NCI-H524 treated with DMSO at 0.1 percent for 48 hours (cell line): ENCODE results near the gene PSMC5.
"Not testable (repeated sequence)": the region's sequence is repeated elsewhere in the genome, so short reads cannot be mapped to it uniquely, and the experiment has no call there.

ENCODE experiments used
- DNase-seq: peaks from one replicate; lab custom pipeline; 2025; lab: John Stamatoyannopoulos, UW

The PSMC5 gene

DNA sequence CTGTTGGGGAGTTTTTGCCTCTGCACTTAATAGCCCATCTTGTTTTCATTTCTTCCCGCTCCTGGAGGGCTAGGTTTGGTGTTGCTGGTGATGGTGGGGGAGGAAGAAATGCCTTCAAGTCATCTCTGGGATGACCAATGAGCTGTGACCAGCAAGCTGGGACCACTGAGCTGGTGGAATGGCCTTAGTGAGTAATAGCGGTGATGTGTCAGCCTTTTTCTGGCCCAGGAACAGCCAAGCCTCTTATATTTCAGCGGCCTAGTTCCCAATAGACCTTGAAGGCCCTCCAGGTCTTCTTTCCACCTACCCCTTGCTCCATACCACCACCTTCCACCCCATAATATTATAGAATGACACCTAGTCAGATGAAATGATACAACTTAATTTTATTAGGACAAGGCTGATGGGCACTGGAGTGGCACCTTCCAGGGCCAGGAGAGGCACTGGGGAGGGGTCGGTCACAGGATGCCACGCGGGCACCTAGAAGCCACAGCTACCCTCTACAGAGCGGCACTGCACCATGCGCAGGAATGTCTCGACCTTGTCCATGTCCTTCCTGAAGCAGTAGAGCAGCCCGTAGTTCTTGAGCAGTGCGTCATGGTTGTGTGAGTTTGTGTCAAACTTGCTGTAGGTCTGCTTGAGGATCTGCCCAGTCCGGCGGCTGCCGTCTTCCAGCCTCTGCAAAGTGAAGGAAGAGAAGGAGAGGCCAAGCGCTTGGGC lies 44.6 kb downstream of the PSMC5 start:
- DNase-seq: not testable (repeated sequence)

DNA sequence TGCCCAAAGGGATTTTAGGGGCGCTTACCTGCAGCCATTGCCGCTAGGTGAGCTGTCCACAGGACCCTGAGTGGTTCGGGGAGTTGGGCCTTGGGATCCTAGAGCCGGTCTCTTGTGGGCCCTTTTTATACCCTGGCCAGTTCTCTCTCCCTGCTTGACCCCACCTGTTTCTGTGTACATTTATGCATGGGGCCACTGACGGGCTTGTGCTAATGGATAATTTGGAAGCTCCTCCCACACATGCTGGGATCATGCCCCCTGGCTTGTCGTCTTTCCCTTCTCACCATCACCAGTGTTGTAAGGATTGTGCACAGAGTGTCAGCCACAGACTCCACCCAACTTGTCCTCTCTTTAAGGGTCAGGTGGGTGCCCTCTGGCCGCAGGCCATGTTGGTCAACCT lies 46.3 kb downstream of the PSMC5 start, which contains the start of gene CSH2:
Gene CSH2, minus strand, starts transcription at position 101 of the 400 bp plus-strand sequence. Its CDS starts 63 bp downstream, at position 38.
- not testable (repeated sequence) for DNase-seq

DNA sequence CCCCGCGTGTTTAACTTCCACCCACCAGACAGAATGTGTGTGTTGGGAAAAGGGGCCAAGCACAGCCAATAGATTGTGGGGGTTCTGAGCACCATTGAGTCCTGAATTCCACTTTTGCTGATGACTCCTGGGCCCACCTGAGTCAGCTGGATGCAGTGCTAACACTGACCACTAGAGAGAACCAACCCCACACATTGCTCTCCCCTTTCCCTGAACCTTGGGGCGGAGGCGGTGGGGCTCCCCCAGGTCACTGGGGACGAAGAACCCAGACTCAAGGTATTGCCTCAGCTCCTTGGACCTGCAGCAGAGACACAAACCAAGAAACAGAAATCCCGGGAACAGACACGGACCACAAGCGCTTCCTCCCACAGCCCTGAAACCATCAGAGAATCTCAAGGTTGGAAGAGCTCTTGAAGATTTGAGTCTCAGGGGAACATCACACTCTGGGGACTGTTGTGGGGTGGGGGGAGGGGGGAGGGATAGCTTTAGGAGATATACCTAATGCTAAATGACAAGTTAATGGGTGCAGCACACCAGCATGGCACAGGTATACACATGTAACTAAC lies 46.9 kb downstream of the PSMC5 start:
- not testable (repeated sequence) for DNase-seq

- DNase-seq: not testable (repeated sequence)
These were observed 47.5 kb downstream of the PSMC5 start for GRCh38 chr17:63874693-63875092.

- DNase-seq: not testable (repeated sequence)
These were observed 51.2 kb downstream of the PSMC5 start for GRCh38 chr17:63878413-63878812.

GRCh38 chr17:63880706-63881105 lies 53.5 kb downstream of the PSMC5 start:
- no peak for DNase-seq

DNA sequence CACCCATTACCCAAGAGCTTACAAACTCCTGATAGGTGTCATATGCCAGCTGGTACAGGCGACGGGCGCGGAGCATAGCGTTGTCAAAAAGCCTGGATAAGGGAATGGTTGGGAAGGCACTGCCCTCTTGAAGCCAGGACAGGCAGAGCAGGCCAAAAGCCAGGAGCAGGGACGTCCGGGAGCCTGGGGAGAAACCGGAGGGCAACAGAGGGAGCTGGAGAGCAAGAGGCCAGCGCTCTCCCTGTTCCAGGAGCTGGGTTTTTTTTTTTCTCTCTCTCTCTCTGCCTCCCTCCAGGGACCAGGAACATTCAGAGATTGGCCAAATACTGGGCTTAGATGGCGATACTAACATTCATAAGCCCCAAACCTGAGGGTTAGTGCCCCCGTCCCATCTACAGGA lies 54.1 kb downstream of the PSMC5 start:
- DNase-seq: not testable (repeated sequence)
